T-cell (primary cell): ENCODE measurements around the gene C5AR1. TPM values are rescaled to one million over a fixed set of nuclear protein-coding genes. Genes with fewer than 3 reads are reported as not detected.

ENCODE experiments used
- total RNA-seq, 35 experiments: library from RNA in 6 of 35; stranded (reverse) in 6 of 35; fragments of 120-200 nt in 1 of 35; gene quantifications; one replicate each; pipeline versions ENCODE4 v1.2.1 to v1.2.4 and lab custom pipeline; 2013 to 2026

Gene C5AR1
- total RNA-seq, 5 donors from 2014 or later (not counting 1 experiment from before 2014, with no cell fraction given): 1.8 to 2.4 (median 2.2) TPM

Other genes starting within 250 kb of the C5AR1 start
- 10 to 100 TPM; 64.0 to 81.4 (median 72.3) TPM for gene ZC3H4, start 196.1 kb upstream of the C5AR1 start, total RNA-seq
- gene SAE1, start 179.0 kb upstream of the C5AR1 start, total RNA-seq: 10 to 100 TPM; 42.6 to 54.9 (median 44.0) TPM
- 10 to 100 TPM; 20.0 to 48.6 (median 39.2) TPM for gene BBC3, start 78.7 kb upstream of the C5AR1 start, total RNA-seq
- gene CCDC9, start 53.3 kb upstream of the C5AR1 start, total RNA-seq: 10 to 100 TPM; 40.4 to 57.2 (median 49.7) TPM
- gene INAFM1, start 35.0 kb upstream of the C5AR1 start, total RNA-seq: 10 to 100 TPM; 11.3 to 19.2 (median 15.6) TPM
- gene C5AR2, start 22.3 kb downstream of the C5AR1 start, total RNA-seq: 1 to 10 TPM in 2 of 5 donors, under 1 TPM in 3; 0.40 to 1.5 (median 0.79) TPM
- gene DHX34, start 39.5 kb downstream of the C5AR1 start, total RNA-seq: 10 to 100 TPM; 13.4 to 30.7 (median 28.8) TPM
- gene MEIS3, start 109.7 kb downstream of the C5AR1 start, total RNA-seq: under 1 TPM in 3 of 5 donors, not detected in 2; 0.32 to 0.69 (median 0.54) TPM
- gene SLC8A2, start 162.0 kb downstream of the C5AR1 start, total RNA-seq: not detected
- gene KPTN, start 174.4 kb downstream of the C5AR1 start, total RNA-seq: 1 to 10 TPM; 2.8 to 5.8 (median 5.4) TPM
- gene NAPA, start 205.2 kb downstream of the C5AR1 start, total RNA-seq: 100 to 1,000 TPM in 2 of 5 donors, 10 to 100 TPM in 3; 81.1 to 119 (median 86.7) TPM